MM.1S (cell line): ENCODE results near the gene KCNQ4.

ENCODE experiments used
- DNase-seq: peaks from one replicate; pipeline ENCODE4 v3.0.0-alpha.2; 2015
- H2AFZ ChIP-seq: fragments of 300-600 bp; sonication (generic); 2 replicates; pipeline ENCODE4 v1.6.0; 2016; ENCODE audit warnings: antibody characterized with exemption, low read length
- H3F3A ChIP-seq: fragments of 300-600 bp; sonication (generic); 2 replicates; pipeline ENCODE4 v1.6.1; 2016; ENCODE audit warnings: mild to moderate bottlenecking, antibody characterized with exemption, low read length, moderate library complexity, mixed read lengths; ENCODE audit not compliant: insufficient read depth
- H3K27ac ChIP-seq: fragments of 300-600 bp; sonication (generic); 2 replicates; pipeline ENCODE4 v1.5.1; 2016; ENCODE audit warnings: mild to moderate bottlenecking, low read length
- H3K27me3 ChIP-seq: fragments of 300-600 bp; sonication (generic); replicated peaks from 2 replicates; pipeline ENCODE4 v1.6.0; 2016; ENCODE audit warnings: low read length; ENCODE audit not compliant: insufficient read depth
- H3K36me3 ChIP-seq: fragments of 300-600 bp; sonication (generic); replicated peaks from 2 replicates; pipeline ENCODE4 v1.6.1; 2016; ENCODE audit warnings: mild to moderate bottlenecking, low read length, mixed read lengths; ENCODE audit not compliant: insufficient read depth
- H3K4me1 ChIP-seq: fragments of 300-600 bp; sonication (generic); 2 replicates; pipeline ENCODE4 v1.6.1; 2016; ENCODE audit warnings: low read length, mixed read lengths
- H3K4me2 ChIP-seq: fragments of 300-600 bp; sonication (generic); 2 replicates; pipeline ENCODE4 v1.6.0; 2016; ENCODE audit warnings: low read depth, low read length
- H3K4me3 ChIP-seq: fragments of 300-600 bp; sonication (generic); 2 replicates; pipeline ENCODE4 v1.5.1; 2016; ENCODE audit warnings: low read length, mixed read lengths
- H3K79me2 ChIP-seq: fragments of 300-600 bp; sonication (generic); 2 replicates; pipeline ENCODE4 v1.6.1; 2016; ENCODE audit warnings: mixed run types, low read length, mixed read lengths
- H3K9ac ChIP-seq: fragments of 300-600 bp; sonication (generic); 2 replicates; pipeline ENCODE4 v1.6.1; 2016; ENCODE audit warnings: low read length, mixed read lengths
- H3K9me2 ChIP-seq: fragments of 300-600 bp; sonication (generic); replicated peaks from 2 replicates; pipeline ENCODE4 v1.6.1; 2016; ENCODE audit warnings: mild to moderate bottlenecking, low read length, mixed read lengths; ENCODE audit not compliant: insufficient read depth
- H3K9me3 ChIP-seq: fragments of 300-600 bp; sonication (generic); replicated peaks from 2 replicates; pipeline ENCODE4 v1.6.1; 2016; ENCODE audit warnings: mild to moderate bottlenecking, low read length, mixed read lengths; ENCODE audit not compliant: insufficient read depth
- H4K20me1 ChIP-seq: fragments of 300-600 bp; sonication (generic); 2 replicates; pipeline ENCODE4 v1.6.1; 2016; ENCODE audit warnings: mild to moderate bottlenecking, low read length, moderate library complexity, mixed read lengths; ENCODE audit not compliant: insufficient read depth
- EZH2 ChIP-seq: fragments of 300-600 bp; sonication (generic); optimal IDR thresholded peaks from 2 replicates; pipeline ENCODE3; 2017; ENCODE audit warnings: low read depth, mild to moderate bottlenecking, antibody characterized with exemption, low read length, mixed read lengths
- EZH2phosphoT487 ChIP-seq: fragments of 300-600 bp; sonication (generic); IDR thresholded peaks from 2 replicates; pipeline ENCODE4 v1.6.1; 2018; ENCODE audit warnings: antibody characterized with exemption, low read length
- TF ChIP-seq, protein P1 (sequence below): fragments of 300-600 bp; sonication (generic); IDR thresholded peaks from 2 replicates; pipeline ENCODE4 v1.5.1; 2016; ENCODE audit warnings: antibody characterized with exemption, low read length, mixed read lengths

The KCNQ4 gene

DNA sequence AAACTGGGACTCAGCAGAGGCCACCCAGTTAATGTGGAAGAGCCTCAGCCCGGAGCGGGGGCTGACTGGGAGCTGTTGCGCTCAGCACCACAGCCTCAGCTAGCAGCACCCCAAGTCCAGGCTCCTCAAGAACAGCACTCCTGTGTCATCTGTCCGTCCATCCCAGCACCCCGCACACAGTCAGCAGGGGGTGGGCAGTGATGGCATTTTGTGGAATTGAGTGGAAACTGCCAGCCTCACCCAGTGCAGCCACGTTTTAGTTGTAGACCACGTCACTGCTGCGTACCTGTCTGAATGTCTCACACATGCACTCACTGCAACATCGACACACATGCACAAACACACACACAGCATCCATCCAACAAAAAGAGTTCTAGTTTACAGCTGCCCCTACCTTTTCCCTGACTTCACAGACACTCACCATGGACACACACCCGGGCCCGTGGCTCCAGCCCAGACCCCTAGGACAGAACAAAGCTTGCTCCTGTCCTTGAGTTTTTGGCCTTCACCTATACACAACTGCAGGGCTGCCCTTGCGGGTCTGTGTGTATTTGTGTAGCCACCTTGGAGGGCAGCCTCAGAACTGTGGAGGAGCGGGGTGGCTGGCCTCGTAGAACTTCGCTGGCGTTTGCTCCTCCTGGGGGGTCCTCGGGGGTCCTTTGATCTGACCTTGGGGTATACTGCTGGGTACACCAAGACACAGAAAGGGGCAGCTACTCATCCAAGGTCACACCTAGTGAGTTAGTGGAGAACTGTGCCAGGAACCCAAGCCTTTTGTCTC lies 5.2 kb downstream of the KCNQ4 start:
- no peak overlapping the region for H3K4me3 ChIP-seq
- peaks cover 6% of the 10 kb centered on the region for H3K27me3 ChIP-seq
- no peaks in the 10 kb centered on the region for H4K20me1 ChIP-seq
- H3K27ac ChIP-seq = no peak overlapping the region
- H3K9me2 ChIP-seq = no peaks in the 10 kb centered on the region
- no peak overlapping the region for H2AFZ ChIP-seq
- no peaks in the 10 kb centered on the region for H3K4me1 ChIP-seq
- no peaks in the 10 kb centered on the region for H3K36me3 ChIP-seq
- H3K9ac ChIP-seq = no peak overlapping the region
- H3K4me2 ChIP-seq = no peak overlapping the region
- no peaks in the 10 kb centered on the region for H3K79me2 ChIP-seq
- DNase-seq = no peak
- TF ChIP-seq, protein P1, sequence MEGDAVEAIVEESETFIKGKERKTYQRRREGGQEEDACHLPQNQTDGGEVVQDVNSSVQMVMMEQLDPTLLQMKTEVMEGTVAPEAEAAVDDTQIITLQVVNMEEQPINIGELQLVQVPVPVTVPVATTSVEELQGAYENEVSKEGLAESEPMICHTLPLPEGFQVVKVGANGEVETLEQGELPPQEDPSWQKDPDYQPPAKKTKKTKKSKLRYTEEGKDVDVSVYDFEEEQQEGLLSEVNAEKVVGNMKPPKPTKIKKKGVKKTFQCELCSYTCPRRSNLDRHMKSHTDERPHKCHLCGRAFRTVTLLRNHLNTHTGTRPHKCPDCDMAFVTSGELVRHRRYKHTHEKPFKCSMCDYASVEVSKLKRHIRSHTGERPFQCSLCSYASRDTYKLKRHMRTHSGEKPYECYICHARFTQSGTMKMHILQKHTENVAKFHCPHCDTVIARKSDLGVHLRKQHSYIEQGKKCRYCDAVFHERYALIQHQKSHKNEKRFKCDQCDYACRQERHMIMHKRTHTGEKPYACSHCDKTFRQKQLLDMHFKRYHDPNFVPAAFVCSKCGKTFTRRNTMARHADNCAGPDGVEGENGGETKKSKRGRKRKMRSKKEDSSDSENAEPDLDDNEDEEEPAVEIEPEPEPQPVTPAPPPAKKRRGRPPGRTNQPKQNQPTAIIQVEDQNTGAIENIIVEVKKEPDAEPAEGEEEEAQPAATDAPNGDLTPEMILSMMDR = no peak
- TF ChIP-seq EZH2phosphoT487 (no peak), EZH2 (no peak)
- no peaks in the 10 kb centered on the region for H3F3A ChIP-seq
- no peaks in the 10 kb centered on the region for H3K9me3 ChIP-seq

DNA sequence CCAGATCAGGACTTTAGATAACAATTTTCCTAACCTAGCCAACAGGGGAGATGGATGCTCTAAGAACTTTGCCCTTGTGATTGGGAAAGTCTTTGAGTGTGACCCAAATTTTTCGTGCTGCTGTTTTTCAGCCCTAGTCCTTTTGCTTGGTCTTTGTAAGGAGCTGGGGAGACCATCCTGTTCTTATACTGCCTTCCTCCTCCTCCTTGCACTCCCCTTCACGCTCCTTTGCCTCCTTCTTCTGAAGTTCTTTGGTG lies 5.7 kb downstream of the KCNQ4 start:
- no peak overlapping the region for H3K4me3 ChIP-seq
- TF ChIP-seq, protein P1 = no peak
- TF ChIP-seq EZH2phosphoT487 (no peak), EZH2 (no peak)
- no peak for DNase-seq

DNA sequence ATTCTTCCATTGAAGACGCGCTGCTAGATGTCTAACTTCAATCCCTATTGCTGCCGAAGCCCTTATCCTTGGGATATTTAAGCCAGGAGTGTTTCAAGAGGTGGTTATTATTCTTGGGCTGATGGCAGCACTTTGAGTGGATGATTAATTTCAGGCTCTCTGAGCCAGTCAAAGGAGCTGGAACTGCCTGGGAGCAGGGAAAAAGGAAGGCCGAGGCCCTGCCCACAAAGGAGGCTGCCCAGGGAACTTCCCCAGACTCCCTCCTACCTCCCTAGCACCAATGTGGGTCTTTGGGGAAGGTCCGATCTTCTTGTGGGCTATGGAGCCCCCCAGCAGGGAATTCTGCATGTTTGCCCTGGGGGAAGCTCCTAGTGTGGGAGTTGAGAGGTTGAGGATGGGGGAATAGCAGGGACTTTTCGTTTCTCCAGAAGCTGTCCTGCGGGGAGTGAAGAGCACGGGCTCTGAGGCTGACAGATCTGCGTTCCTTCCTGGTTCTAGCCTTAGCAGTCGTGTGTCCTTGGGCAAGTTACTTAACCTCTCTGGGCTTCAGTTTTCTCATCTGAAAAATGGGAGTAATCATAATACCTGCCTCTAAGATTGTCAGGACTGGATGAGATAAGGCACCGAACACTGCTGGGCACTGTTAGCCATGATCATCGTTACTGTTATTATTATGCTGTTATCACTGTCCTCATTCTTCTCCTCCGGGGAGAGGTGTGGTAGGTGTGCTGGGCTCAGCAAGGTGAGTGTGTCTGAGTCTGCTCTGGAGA lies 6.3 kb downstream of the KCNQ4 start:
- H3F3A ChIP-seq = no peaks in the 10 kb centered on the region
- H3K27me3 ChIP-seq = no peaks in the 10 kb centered on the region; the same call in 1 of the 2 replicates
- no peaks in the 10 kb centered on the region for H4K20me1 ChIP-seq
- H3K9me2 ChIP-seq = no peaks in the 10 kb centered on the region
- no peaks in the 10 kb centered on the region for H3K36me3 ChIP-seq
- DNase-seq = no peak
- no peak overlapping the region for H3K27ac ChIP-seq
- H3K9ac ChIP-seq = no peak overlapping the region
- no peaks in the 10 kb centered on the region for H3K4me1 ChIP-seq
- H3K79me2 ChIP-seq = no peaks in the 10 kb centered on the region
- H2AFZ ChIP-seq = no peak overlapping the region
- TF ChIP-seq EZH2 = no peak
- TF ChIP-seq, protein P1 = no peak
- no peak for TF ChIP-seq EZH2phosphoT487
- no peak overlapping the region for H3K4me3 ChIP-seq
- H3K9me3 ChIP-seq = no peaks in the 10 kb centered on the region
- no peak overlapping the region for H3K4me2 ChIP-seq

More for the DNA sequence above, 5.7 kb downstream of the KCNQ4 start:
- Histone ChIP-seq H3K27ac (no peak overlapping the region), H3F3A (no peaks in the 10 kb centered on the region), H3K79me2 (no peaks in the 10 kb centered on the region), H3K9me2 (no peaks in the 10 kb centered on the region), H3K4me1 (no peaks in the 10 kb centered on the region), H4K20me1 (no peaks in the 10 kb centered on the region), H3K27me3 (peaks cover 5% of the 10 kb centered on the region), H2AFZ (no peak overlapping the region), H3K4me2 (no peak overlapping the region), H3K9ac (no peak overlapping the region), H3K9me3 (no peaks in the 10 kb centered on the region), H3K36me3 (no peaks in the 10 kb centered on the region)
